Activated T-cell treated with anti-CD3 and anti-CD28 coated beads, Interleukin-2, amount 50 U/mL, for 48 hours (primary cell): ENCODE measurements around the gene EYS.
"Not testable (repeated sequence)": the region's sequence is repeated elsewhere in the genome, so short reads cannot be mapped to it uniquely, and the experiment has no call there.

Experiments used
- DNase-seq, 2 experiments: peaks; one replicate each; pipeline ENCODE4 v3.0.0-alpha.2; 2020

EYS gene

GRCh38 chr6:64263778-64264177 lies 1443.2 kb downstream of the EYS start:
- no peak for DNase-seq

- DNase-seq: no peak
Measured at GRCh38 chr6:64259372-64259771, 1447.7 kb downstream of the EYS start.

- DNase-seq: no peak
Measured at GRCh38 chr6:64258752-64259151, 1448.3 kb downstream of the EYS start.

- DNase-seq: no peak
Measured at GRCh38 chr6:64258302-64258701, 1448.7 kb downstream of the EYS start.

- DNase-seq: no peak
Measured at GRCh38 chr6:64257586-64257985, 1449.4 kb downstream of the EYS start.

- DNase-seq: no peak
Measured at GRCh38 chr6:64256483-64256882, 1450.5 kb downstream of the EYS start.

- DNase-seq: no peak
Measured at GRCh38 chr6:64255000-64255399, 1452.0 kb downstream of the EYS start.

- no peak for DNase-seq
Measured at GRCh38 chr6:64254558-64254957, 1452.5 kb downstream of the EYS start.

- no peak for DNase-seq
Measured at GRCh38 chr6:64252256-64252655, 1454.8 kb downstream of the EYS start.

GRCh38 chr6:64250126-64250525 lies 1456.9 kb downstream of the EYS start:
- no peak for DNase-seq

GRCh38 chr6:64249115-64249514 lies 1457.9 kb downstream of the EYS start:
- no peak for DNase-seq

GRCh38 chr6:64243618-64244017 lies 1463.4 kb downstream of the EYS start:
- DNase-seq: no peak

- not testable (repeated sequence) for DNase-seq
Measured at GRCh38 chr6:64238908-64239307, 1468.1 kb downstream of the EYS start.

- no peak for DNase-seq
Measured at GRCh38 chr6:64238071-64238470, 1469.0 kb downstream of the EYS start.

- DNase-seq: no peak
Measured at GRCh38 chr6:64233746-64234145, 1473.3 kb downstream of the EYS start.

GRCh38 chr6:64231928-64232327 lies 1475.1 kb downstream of the EYS start:
- no peak for DNase-seq

GRCh38 chr6:64230530-64230929 lies 1476.5 kb downstream of the EYS start:
- no peak for DNase-seq

GRCh38 chr6:64227863-64228262 lies 1479.2 kb downstream of the EYS start:
- DNase-seq: no peak

GRCh38 chr6:64225503-64225902 lies 1481.5 kb downstream of the EYS start:
- DNase-seq: no peak

- no peak for DNase-seq
Measured at GRCh38 chr6:64224819-64225218, 1482.2 kb downstream of the EYS start.

GRCh38 chr6:64221776-64222175 lies 1485.2 kb downstream of the EYS start:
- no peak for DNase-seq

- DNase-seq: no peak
Measured at GRCh38 chr6:64220801-64221200, 1486.2 kb downstream of the EYS start.

GRCh38 chr6:64217721-64218620 lies 1489.1 kb downstream of the EYS start:
- no peak for DNase-seq

GRCh38 chr6:64214373-64214772 lies 1492.7 kb downstream of the EYS start:
- no peak for DNase-seq

GRCh38 chr6:64213697-64214096 lies 1493.3 kb downstream of the EYS start:
- no peak for DNase-seq
